GM19240 (cell line): ENCODE measurements around the gene REC114.
"Not testable (repeated sequence)": the region's sequence is repeated elsewhere in the genome, so short reads cannot be mapped to it uniquely, and the experiment has no call there.

ENCODE experiments used
- DNase-seq: peaks from one replicate; pipeline ENCODE4 v3.0.0; 2011; ENCODE audit warnings: low spot score; ENCODE audit not compliant: insufficient read length

Gene REC114

GRCh38 chr15:73575636-73576247 lies 132.8 kb downstream of the REC114 start:
- DNase-seq: no peak

- DNase-seq: not testable (repeated sequence)
Observed at GRCh38 chr15:73577593-73577992, 134.6 kb downstream of the REC114 start.

- no peak for DNase-seq
Observed at GRCh38 chr15:73578026-73578425, 135.1 kb downstream of the REC114 start.

GRCh38 chr15:73582851-73583379 lies 140.0 kb downstream of the REC114 start:
- no peak for DNase-seq

- no peak for DNase-seq
Observed at GRCh38 chr15:73583544-73583943, 140.6 kb downstream of the REC114 start.

GRCh38 chr15:73584699-73585420 lies 141.9 kb downstream of the REC114 start:
- no peak for DNase-seq

- DNase-seq: no peak
Observed at GRCh38 chr15:73585871-73586654, 143.1 kb downstream of the REC114 start.

- DNase-seq: no peak
Observed at GRCh38 chr15:73589766-73590165, 146.8 kb downstream of the REC114 start.

GRCh38 chr15:73590263-73590662 lies 147.3 kb downstream of the REC114 start:
- no peak for DNase-seq

- DNase-seq: no peak
Observed at GRCh38 chr15:73593304-73594074, 150.5 kb downstream of the REC114 start.

- DNase-seq: no peak
Observed at GRCh38 chr15:73594109-73594508, 151.1 kb downstream of the REC114 start.

- DNase-seq: no peak
Observed at GRCh38 chr15:73596174-73596573, 153.2 kb downstream of the REC114 start.

- no peak for DNase-seq
Observed at GRCh38 chr15:73597036-73597638, 154.2 kb downstream of the REC114 start.

GRCh38 chr15:73598530-73599160 lies 155.7 kb downstream of the REC114 start:
- no peak for DNase-seq

GRCh38 chr15:73599934-73600333 lies 157.0 kb downstream of the REC114 start:
- DNase-seq: no peak

GRCh38 chr15:73600413-73601335 lies 157.7 kb downstream of the REC114 start:
- DNase-seq: no peak

- no peak for DNase-seq
Observed at GRCh38 chr15:73601451-73602445, 158.8 kb downstream of the REC114 start.

- DNase-seq: no peak
Observed at GRCh38 chr15:73602446-73602843, 159.5 kb downstream of the REC114 start.
